Activated CD4-positive, alpha-beta T cell treated with anti-CD3 and anti-CD28 coated beads for 36 hours (primary cell): Measurements from ENCODE around the gene OR2S2. TPM values are rescaled to one million over a fixed set of nuclear protein-coding genes. Genes with fewer than 3 reads are reported as not detected.
"Not testable (repeated sequence)": the region's sequence is repeated elsewhere in the genome, so short reads cannot be mapped to it uniquely, and the experiment has no call there.

ENCODE experiments used
- ATAC-seq: fragments of 200-7000 bp; cut with Tn5 transposase; one replicate; pipeline ENCODE4 v1.10.0; 2021; ENCODE audit warnings: mild to moderate bottlenecking, moderate library complexity
- CTCF ChIA-PET: fragments of 350-600 bp; sonication (Branson Sonifier 250); formaldehyde crosslinking; loops from one replicate; lab custom pipeline; 2021; ENCODE audit warnings: antibody characterized with exemption; lab: Charles Lee
- POLR2A ChIA-PET: fragments of 350-600 bp; sonication (Branson Sonifier 250); formaldehyde crosslinking; loops from one replicate; lab custom pipeline; 2021; ENCODE audit warnings: antibody characterized with exemption, inconsistent platforms; lab: Charles Lee
- DNase-seq: peaks from one replicate; pipeline ENCODE4 v3.0.0-alpha.2; 2020
- H3K27ac Mint-ChIP-seq: one replicate; pipeline ENCODE4 v1.8.0; 2021; ENCODE audit warnings: mixed read lengths
- H3K27me3 Mint-ChIP-seq: one replicate; pipeline ENCODE4 v1.8.0; 2021; ENCODE audit warnings: mixed read lengths
- H3K36me3 Mint-ChIP-seq: one replicate; pipeline ENCODE4 v1.8.0; 2021; ENCODE audit warnings: low read depth, mixed read lengths
- H3K4me1 Mint-ChIP-seq: one replicate; pipeline ENCODE4 v1.8.0; 2021; ENCODE audit warnings: mixed read lengths
- H3K4me3 Mint-ChIP-seq: one replicate; pipeline ENCODE4 v1.8.0; 2021; ENCODE audit warnings: mild to moderate bottlenecking, moderate library complexity, mixed read lengths
- H3K9me3 Mint-ChIP-seq: one replicate; pipeline ENCODE4 v1.8.0; 2021; ENCODE audit warnings: low read depth, mixed read lengths
- intact Hi-C, 2 experiments: fragments of 100-400 bp; cut with DNase I in 1 of 2; cut with micrococcal nuclease in 1 of 2; formaldehyde crosslinking; loops; one replicate each; pipeline versions ENCODE4 v1.14.2 to v1.15.1; 2022 to 2024; cut with DNase I, micrococcal nuclease
- total RNA-seq, 2 experiments: library from RNA; stranded (reverse); gene quantifications; one replicate each; pipeline ENCODE4 v1.2.3, GENCODE V29; 2021

OR2S2 gene
- total RNA-seq, 2 experiments from 2014 or later: not detected

DNA sequence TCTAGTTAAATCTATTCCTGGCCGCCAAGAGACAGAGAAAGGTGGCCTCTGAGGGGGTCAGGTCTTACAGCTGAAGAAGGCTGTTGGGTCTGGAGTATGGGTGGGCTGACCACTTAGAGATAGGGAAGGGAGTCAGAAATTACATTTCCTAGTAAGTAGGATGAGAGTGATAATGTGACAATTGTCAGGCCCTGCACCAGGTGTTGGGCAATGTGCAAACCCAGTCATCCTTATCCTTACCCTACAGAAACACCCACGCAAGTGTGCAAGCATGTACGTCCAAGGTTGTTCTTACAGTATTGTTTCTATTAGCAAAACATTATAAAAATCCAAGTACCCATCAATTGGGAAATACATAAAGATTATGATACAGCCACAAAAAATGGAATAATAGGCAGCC, 39.2 kb downstream of the OR2S2 start:
- Mint-ChIP-seq H3K36me3 (no peaks in the 10 kb centered on the region), H3K4me3 (no peak overlapping the region), H3K27me3 (no peaks in the 10 kb centered on the region), H3K4me1 (peaks cover 16% of the 10 kb centered on the region), H3K9me3 (no peaks in the 10 kb centered on the region), H3K27ac (no peak overlapping the region)
- DNase-seq (no peak), ATAC-seq (no peak)
- ChIA-PET CTCF (interaction anchor here (0.7 to 4.0 kb wide), 4 partner anchors 16 to 271 kb away, joined by 3 to 15 read pairs (median 8); no protein-coding TSS in a partner anchor), POLR2A (no interaction called here)
- intact Hi-C loops: no loop called here

DNA sequence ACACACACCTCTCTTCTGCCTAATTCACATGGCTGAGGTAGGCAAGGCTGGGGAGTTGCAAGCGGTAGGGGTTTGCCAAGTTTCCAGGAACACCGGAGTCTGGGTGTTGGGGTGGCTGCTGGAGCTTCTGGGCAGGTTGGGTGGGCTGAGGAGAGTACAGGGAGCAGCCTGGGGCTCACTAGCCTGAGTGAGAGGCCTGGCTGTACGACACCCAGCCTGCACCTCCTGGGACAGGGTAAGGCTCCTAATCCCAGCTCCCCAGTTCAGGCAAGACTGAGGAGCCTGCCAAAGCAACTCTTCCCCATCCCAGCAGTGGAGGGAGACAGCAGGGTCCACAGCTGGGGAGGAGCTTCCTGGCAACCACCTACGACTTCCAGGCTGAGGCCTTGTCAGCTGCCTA, 40.7 kb downstream of the OR2S2 start:
- ChIA-PET POLR2A (no interaction called here), CTCF (interaction anchor here (0.5 to 1.6 kb wide), 5 partner anchors 28 to 292 kb away, joined by 3 to 4 read pairs (median 3); no protein-coding TSS in a partner anchor)
- no peak overlapping the region for H3K4me3 Mint-ChIP-seq
- H3K27ac Mint-ChIP-seq: no peak overlapping the region
- H3K27me3 Mint-ChIP-seq: no peaks in the 10 kb centered on the region
- intact Hi-C loops: no loop called here
- H3K4me1 Mint-ChIP-seq: peaks cover 8% of the 10 kb centered on the region
- DNase-seq: no peak
- no peaks in the 10 kb centered on the region for H3K9me3 Mint-ChIP-seq
- no peak for ATAC-seq
- no peaks in the 10 kb centered on the region for H3K36me3 Mint-ChIP-seq

DNA sequence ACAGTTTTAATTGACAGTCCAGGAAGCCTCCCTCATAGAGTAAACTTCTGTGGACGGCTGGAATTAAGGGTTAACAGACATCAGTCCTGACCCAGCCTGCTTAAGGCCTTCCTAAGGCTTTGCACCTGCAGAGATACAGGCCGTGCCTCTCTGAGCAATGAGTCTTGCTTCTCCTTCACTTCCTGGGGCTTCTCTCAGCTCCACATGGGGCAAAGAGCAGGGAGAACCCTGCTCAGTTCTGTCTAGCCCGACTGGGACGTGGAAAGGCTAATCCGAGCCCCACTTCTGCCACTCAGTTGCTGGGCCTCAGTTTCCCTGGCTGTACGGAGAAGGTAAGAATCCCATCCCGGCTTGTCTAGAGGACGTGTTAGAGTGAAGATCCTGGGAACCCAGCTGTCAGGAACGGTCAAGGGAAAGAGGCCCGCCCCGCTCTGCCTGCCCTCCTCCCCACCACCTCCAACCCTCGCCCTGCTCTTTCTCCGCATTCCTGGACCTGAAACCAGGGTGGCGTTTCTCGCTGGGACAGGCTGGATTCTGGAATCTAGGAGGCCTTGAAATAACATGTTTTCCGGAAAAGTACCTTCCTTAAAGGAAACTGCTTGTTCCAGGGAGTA, 42.2 kb downstream of the OR2S2 start:
- DNase-seq (no peak), ATAC-seq (no peak)
- Mint-ChIP-seq H3K36me3 (no peaks in the 10 kb centered on the region), H3K27me3 (no peaks in the 10 kb centered on the region), H3K27ac (no peak overlapping the region), H3K4me1 (peaks cover 20% of the 10 kb centered on the region), H3K4me3 (no peak overlapping the region), H3K9me3 (no peaks in the 10 kb centered on the region)
- ChIA-PET CTCF (no interaction called here), POLR2A (no interaction called here)
- intact Hi-C loops: no loop called here

DNA sequence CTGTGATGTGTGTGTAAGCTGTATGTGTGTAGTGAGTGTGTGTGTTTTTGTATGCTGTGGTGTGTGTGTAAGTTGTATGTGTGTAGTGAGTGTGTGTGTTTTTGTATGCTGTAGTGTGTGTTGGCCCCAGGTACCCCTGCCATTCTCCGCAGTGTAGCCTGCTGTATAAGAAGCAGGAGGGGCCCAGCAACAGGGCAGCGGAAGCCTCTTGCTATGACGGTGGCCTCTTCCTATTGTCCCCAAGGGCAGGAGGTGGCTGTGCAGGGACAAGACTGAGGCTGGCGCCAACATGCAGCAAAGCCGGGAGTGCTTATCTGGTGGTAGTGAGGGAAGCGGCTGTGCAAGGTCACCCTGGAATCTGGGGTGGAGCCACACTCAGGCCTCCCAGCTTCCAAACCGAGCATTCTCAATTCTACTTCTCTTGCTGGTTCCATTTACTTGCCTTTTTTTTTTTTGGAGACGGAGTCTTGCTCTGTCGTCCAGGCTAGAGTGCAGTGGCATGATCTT, 43.6 kb downstream of the OR2S2 start:
- DNase-seq: peak; percentile 51
- ChIA-PET CTCF (no interaction called here), POLR2A (no interaction called here)
- intact Hi-C loops: no loop called here
- Mint-ChIP-seq H3K27me3 (no peaks in the 10 kb centered on the region), H3K9me3 (no peaks in the 10 kb centered on the region), H3K4me1 (peaks cover 33% of the 10 kb centered on the region), H3K4me3 (no peak overlapping the region), H3K27ac (no peak overlapping the region), H3K36me3 (no peaks in the 10 kb centered on the region)
- peak; percentile 46 for ATAC-seq

DNA sequence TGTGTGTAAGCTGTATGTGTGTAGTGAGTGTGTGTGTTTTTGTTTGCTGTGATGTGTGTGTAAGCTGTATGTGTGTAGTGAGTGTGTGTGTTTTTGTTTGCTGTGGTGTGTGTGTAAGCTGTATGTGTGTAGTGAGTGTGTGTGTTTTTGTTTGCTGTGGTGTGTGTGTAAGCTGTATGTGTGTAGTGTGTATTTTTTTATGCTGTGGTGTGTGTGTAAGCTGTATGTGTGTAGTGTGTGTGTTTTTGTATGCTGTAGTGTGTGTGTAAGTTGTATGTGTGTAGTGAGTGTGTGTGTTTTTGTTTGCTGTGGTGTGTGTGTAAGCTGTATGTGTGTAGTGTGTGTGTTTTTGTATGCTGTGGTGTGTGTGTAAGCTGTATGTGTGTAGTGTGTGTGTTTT, 44.5 kb downstream of the OR2S2 start:
- H3K36me3 Mint-ChIP-seq, H3K4me3 Mint-ChIP-seq, H3K9me3 Mint-ChIP-seq, ATAC-seq, POLR2A ChIA-PET, intact Hi-C loops, DNase-seq, H3K27ac Mint-ChIP-seq, H3K27me3 Mint-ChIP-seq: not testable (repeated sequence)
- peaks cover 42% of the 10 kb centered on the region for H3K4me1 Mint-ChIP-seq
- CTCF ChIA-PET: interaction anchor here (0.6 to 3.9 kb wide), 2 partner anchors 11 to 32 kb away, joined by 3 to 24 read pairs; no protein-coding TSS in a partner anchor

DNA sequence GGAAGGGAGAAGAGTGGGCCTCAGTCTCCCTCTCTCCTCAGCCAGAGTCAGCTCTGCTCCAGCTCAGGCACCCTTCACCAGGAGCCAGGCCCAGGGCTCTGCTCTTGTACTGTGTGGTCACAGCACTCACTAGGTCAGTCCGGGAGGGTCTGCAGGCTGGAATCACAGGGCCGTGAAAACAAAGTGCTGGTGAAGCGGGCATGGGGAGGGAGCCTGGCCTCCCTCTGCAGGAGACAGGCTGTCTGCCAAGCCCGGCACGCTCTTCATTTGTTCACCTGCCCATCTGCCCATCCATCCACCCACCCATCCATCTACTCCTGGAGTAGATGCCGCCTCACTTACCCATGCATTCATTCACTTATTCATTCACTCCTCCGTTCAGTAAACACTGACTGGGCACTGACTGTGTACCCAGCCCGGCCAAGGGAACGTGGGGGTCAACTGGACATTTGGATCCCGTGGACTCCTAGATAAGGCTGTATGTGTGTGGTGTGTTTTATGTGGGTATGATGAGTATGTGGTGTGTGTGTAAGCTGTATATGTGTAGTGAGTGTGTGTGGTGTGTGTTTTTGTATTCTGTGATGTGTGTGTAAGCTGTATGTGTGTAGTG, 45.1 kb downstream of the OR2S2 start:
- intact Hi-C loops: no loop called here
- H3K36me3 Mint-ChIP-seq: no peaks in the 10 kb centered on the region
- H3K27me3 Mint-ChIP-seq: no peaks in the 10 kb centered on the region
- POLR2A ChIA-PET: no interaction called here
- peaks cover 46% of the 10 kb centered on the region for H3K4me1 Mint-ChIP-seq
- CTCF ChIA-PET: interaction anchor here (0.6 to 3.9 kb wide), 3 partner anchors 10 to 32 kb away, joined by 3 to 24 read pairs (median 9); no protein-coding TSS in a partner anchor
- no peaks in the 10 kb centered on the region for H3K9me3 Mint-ChIP-seq
- H3K4me3 Mint-ChIP-seq: no peak overlapping the region
- DNase-seq (no peak), ATAC-seq (no peak)
- H3K27ac Mint-ChIP-seq: no peak overlapping the region

DNA sequence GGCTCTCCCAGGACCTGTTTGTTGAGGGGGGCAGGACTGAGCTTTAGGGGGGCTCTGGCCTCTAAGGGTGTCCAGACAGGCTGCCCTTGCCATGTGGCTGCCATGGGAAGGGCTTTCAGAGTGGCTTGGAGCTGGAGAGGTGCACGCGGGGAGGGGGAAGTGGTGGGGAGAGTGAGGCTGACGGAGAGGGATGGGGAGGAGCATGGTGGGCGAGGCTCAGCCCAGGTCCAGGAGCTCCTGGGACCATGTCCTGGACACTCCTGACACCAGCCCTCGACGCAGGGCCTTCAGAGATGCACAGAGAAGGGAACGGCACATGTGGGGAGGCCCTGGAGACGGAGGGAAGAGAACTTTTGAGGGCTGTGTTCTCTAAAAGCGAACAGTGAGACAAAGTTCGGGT, 46.3 kb downstream of the OR2S2 start:
- ATAC-seq (no peak), DNase-seq (no peak)
- POLR2A ChIA-PET: interaction anchor here (0.5 to 0.6 kb wide), 2 partner anchors 13 to 865 kb away, joined by 3 to 4 read pairs; no protein-coding TSS in a partner anchor
- Mint-ChIP-seq H3K9me3 (no peaks in the 10 kb centered on the region), H3K4me3 (no peak overlapping the region), H3K36me3 (no peaks in the 10 kb centered on the region), H3K4me1 (peaks cover 51% of the 10 kb centered on the region), H3K27ac (no peak overlapping the region), H3K27me3 (no peaks in the 10 kb centered on the region)
- CTCF ChIA-PET: interaction anchor here (0.7 to 3.9 kb wide), 15 partner anchors 9 to 281 kb away, joined by 3 to 24 read pairs (median 3); partner anchors contain the start of gene NPR2
- intact Hi-C loops: loop anchor here in 1 of 2 experiments (2.0 kb wide), 1 partner anchor 33 kb away; no protein-coding TSS in a partner anchor

DNA sequence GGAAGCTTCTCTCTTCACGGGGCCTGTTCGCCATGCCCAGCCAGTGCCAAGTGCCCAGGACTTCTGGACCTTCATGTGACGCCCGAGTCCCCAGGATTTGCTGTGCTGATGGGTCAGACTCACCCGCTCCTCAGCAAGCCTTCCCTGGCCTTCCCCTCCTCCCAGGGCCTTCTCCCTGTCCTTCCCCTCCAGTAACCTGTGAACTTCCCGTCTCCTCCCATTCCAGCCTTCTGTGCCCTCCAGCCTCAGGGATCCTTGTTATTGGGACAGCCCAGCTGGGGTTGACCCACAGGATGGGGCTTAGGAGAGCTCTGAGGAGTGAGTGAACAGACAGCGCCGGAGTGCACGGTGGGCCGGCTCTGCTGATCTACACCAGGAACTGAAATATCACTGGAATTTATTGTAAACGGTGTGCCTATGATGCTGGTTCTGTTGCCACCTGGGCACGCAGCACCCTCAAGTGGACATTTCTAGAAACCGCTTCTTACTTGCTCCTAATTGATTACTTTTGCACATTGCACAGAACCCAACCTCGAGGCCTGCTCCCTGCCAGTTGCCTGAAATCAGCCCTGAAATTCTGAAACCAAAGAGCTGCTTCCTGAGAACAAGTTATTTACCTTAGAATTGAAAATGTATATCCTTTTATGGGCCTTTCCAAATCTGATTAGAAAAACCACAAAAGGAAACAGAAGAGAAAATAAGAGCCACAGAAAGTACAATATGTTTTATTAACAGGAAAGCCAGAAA, 47.2 kb downstream of the OR2S2 start:
- peaks cover 55% of the 10 kb centered on the region for H3K4me1 Mint-ChIP-seq
- ChIA-PET CTCF (interaction anchor here (0.6 to 3.9 kb wide), 15 partner anchors 8 to 280 kb away, joined by 3 to 24 read pairs (median 3); no protein-coding TSS in a partner anchor), POLR2A (interaction anchor here (0.8 kb wide), 1 partner anchor 155 kb away, joined by 8 read pairs; no protein-coding TSS in a partner anchor)
- peak; percentile 75 for ATAC-seq
- H3K27me3 Mint-ChIP-seq: no peaks in the 10 kb centered on the region
- no peaks in the 10 kb centered on the region for H3K36me3 Mint-ChIP-seq
- intact Hi-C loops: loop anchor here in 1 of 2 experiments (2.0 kb wide), 1 partner anchor 34 kb away; no protein-coding TSS in a partner anchor
- no peak overlapping the region for H3K4me3 Mint-ChIP-seq
- H3K27ac Mint-ChIP-seq: peak overlapping the region; percentile 80
- H3K9me3 Mint-ChIP-seq: no peaks in the 10 kb centered on the region
- peak; percentile 71 for DNase-seq

DNA sequence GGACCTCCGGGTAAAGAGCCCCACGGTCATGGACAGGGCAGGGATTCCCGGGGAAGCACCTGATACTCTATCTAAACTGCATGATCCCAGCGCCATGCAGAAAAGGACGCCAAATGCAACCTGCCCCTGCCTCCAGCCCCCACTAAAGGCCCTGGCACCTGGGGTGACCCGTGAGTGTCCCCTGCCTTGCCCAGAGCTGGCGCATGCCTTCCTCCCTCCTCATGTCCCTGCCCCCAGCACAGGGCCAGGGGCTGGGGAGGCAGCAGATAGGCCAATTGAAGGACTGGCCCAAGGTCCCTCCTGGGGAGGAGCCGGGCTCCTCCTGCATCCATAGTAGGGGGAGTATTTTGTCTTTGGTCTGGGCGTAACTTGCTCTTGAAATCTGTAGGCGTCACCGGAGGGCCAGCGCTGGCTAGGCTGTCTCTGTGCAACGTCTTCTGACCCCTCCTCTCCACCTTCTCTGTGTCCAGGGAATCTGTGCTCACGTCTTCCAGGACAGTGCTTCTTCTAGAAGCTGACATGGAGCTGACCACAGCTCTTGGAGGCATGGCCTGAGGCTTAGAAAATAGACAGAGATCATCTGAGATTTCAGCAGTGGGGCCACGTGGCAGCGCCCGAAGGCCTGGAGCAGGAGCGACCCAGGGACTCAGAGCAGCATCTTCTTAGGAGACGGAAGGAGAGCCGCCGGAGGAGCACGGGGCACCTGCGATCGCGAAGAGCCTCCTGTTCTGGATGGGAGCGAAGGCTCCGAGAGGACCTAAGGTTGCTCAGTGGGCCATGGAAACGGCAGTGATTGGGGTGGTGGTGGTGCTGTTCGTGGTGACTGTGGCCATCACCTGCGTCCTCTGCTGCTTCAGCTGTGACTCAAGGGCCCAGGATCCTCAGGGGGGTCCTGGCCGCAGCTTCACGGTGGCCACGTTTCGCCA, 48.0 kb downstream of the OR2S2 start:
- no peak for ATAC-seq
- no peaks in the 10 kb centered on the region for H3K9me3 Mint-ChIP-seq
- H3K4me3 Mint-ChIP-seq: no peak overlapping the region
- ChIA-PET CTCF (interaction anchor here (0.6 to 3.9 kb wide), 6 partner anchors 28 to 193 kb away, joined by 3 to 24 read pairs (median 4); no protein-coding TSS in a partner anchor), POLR2A (interaction anchor here (0.8 kb wide), 1 partner anchor 155 kb away, joined by 8 read pairs; no protein-coding TSS in a partner anchor)
- no peaks in the 10 kb centered on the region for H3K36me3 Mint-ChIP-seq
- intact Hi-C loops: loop anchor here in 1 of 2 experiments (2.0 kb wide), 1 partner anchor 35 kb away; no protein-coding TSS in a partner anchor
- H3K4me1 Mint-ChIP-seq: peaks cover 58% of the 10 kb centered on the region
- DNase-seq: no peak
- H3K27ac Mint-ChIP-seq: peak overlapping the region; percentile 16
- H3K27me3 Mint-ChIP-seq: no peaks in the 10 kb centered on the region

DNA sequence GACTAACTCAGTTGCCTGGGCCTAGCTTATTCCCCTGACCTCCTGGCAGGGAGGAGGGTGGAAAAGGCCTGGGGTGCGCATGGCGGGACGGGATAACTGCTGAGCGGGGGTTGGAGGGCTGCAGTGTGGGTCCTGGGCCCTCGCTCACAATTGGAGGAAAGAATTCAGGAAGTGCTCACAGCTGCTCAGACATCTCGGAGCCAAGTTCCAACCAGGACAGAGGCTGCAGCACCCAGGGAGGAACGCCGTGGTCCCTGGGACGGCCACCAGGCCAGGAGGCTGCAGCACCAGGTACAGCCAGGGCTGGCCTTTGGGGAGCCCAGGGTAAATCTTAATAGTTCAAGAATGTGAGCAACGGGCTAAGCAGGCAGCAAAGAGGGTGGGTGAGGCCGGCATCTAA, 48.7 kb downstream of the OR2S2 start, which contains the start of gene SPAAR:
TSS of gene SPAAR (plus strand) at position 217 of the 400 bp plus-strand sequence. CDS start 974 bp downstream, outside the sequence.
- ChIA-PET POLR2A (no interaction called here), CTCF (no interaction called here)
- Mint-ChIP-seq H3K9me3 (no peaks in the 10 kb centered on the region), H3K4me1 (peaks cover 58% of the 10 kb centered on the region), H3K27me3 (no peaks in the 10 kb centered on the region), H3K36me3 (no peaks in the 10 kb centered on the region), H3K4me3 (no peak within 1 kb of the TSS), H3K27ac (peak within 1 kb of the TSS; percentile 16)
- ATAC-seq (no peak), DNase-seq (no peak)
- intact Hi-C loops: no loop called here
